Ectodermal cell (in vitro differentiated cells): ENCODE data around the gene SLIT1.
A peak's percentile ranks its signal among the peaks of the same experiment; 100 is the strongest.

Experiments used
- H3K27ac ChIP-seq: 2 replicates; pipeline ENCODE4 v1.7.0; 2013; ENCODE audit warnings: mild to moderate bottlenecking, low read depth, low read length; ENCODE audit not compliant: insufficient read depth, poor library complexity, severe bottlenecking
- H3K27me3 ChIP-seq: 2 replicates; pipeline ENCODE4 v1.7.0; 2013; ENCODE audit warnings: mild to moderate bottlenecking, low read length; ENCODE audit not compliant: insufficient read depth, control insufficient read depth, poor library complexity, severe bottlenecking
- H3K36me3 ChIP-seq: one replicate; pipeline ENCODE4 v1.7.0; 2013; ENCODE audit warnings: low read length; ENCODE audit not compliant: control insufficient read depth, insufficient read depth
- H3K4me1 ChIP-seq: one replicate; pipeline ENCODE4 v1.7.0; 2013; ENCODE audit warnings: low read length; ENCODE audit not compliant: control insufficient read depth, insufficient read depth
- H3K4me3 ChIP-seq: 2 replicates; pipeline ENCODE4 v1.7.0; 2013; ENCODE audit warnings: low read depth, low read length, control low read depth; ENCODE audit not compliant: insufficient read depth
- H3K9me3 ChIP-seq: 2 replicates; pipeline ENCODE4 v1.7.0; 2013; ENCODE audit warnings: mild to moderate bottlenecking, low read length, moderate library complexity; ENCODE audit not compliant: control insufficient read depth
- WGBS, 2 experiments: methylation state at CpG; one replicate each; pipeline ENCODE4 v1.1.7; 2013; ENCODE audit warnings: missing lambda C conversion rate in 2 of 2; 5-methylcytosine and 5-hydroxymethylcytosine counted together

The SLIT1 gene

GRCh38 chr10:97184971-97185325, 811 bp downstream of the SLIT1 start:
- H3K36me3 ChIP-seq = no peaks in the 10 kb centered on the region
- peaks cover 86% of the 10 kb centered on the region for H3K27me3 ChIP-seq
- peaks cover 27% of the 10 kb centered on the region for H3K4me1 ChIP-seq
- 12 to 16% methylated on average over 17 of the region's 17 CpGs for WGBS, 2 experiments
- H3K4me3 ChIP-seq = peak overlapping the region; percentile 46
- no peak overlapping the region for H3K27ac ChIP-seq
- H3K9me3 ChIP-seq = no peaks in the 10 kb centered on the region

GRCh38 chr10:97183314-97183713, 2.4 kb downstream of the SLIT1 start:
- H3K27ac ChIP-seq = no peak overlapping the region
- no peaks in the 10 kb centered on the region for H3K9me3 ChIP-seq
- H3K4me3 ChIP-seq = no peak overlapping the region
- WGBS, 2 experiments = 92 to 94% methylated on average over 3 of the region's 3 CpGs
- H3K36me3 ChIP-seq = no peaks in the 10 kb centered on the region
- peaks cover 28% of the 10 kb centered on the region for H3K4me1 ChIP-seq
- H3K27me3 ChIP-seq = peaks cover 81% of the 10 kb centered on the region

- H3K27me3 ChIP-seq = peaks cover 73% of the 10 kb centered on the region
- no peaks in the 10 kb centered on the region for H3K9me3 ChIP-seq
- WGBS, 2 experiments = 91 to 92% methylated on average over 10 of the region's 10 CpGs
- H3K4me3 ChIP-seq = no peak overlapping the region
- H3K36me3 ChIP-seq = no peaks in the 10 kb centered on the region
- no peak overlapping the region for H3K27ac ChIP-seq
- peaks cover 28% of the 10 kb centered on the region for H3K4me1 ChIP-seq
Measured at GRCh38 chr10:97182288-97182990, 3.3 kb downstream of the SLIT1 start.

GRCh38 chr10:97180986-97181385, 4.8 kb downstream of the SLIT1 start:
- Histone ChIP-seq H3K4me3 (no peak overlapping the region), H3K9me3 (no peaks in the 10 kb centered on the region), H3K27me3 (peaks cover 66% of the 10 kb centered on the region), H3K36me3 (no peaks in the 10 kb centered on the region), H3K27ac (no peak overlapping the region), H3K4me1 (peaks cover 25% of the 10 kb centered on the region)
- 92 to 93% methylated on average over 10 of the region's 10 CpGs for WGBS, 2 experiments

GRCh38 chr10:97180363-97180755, 5.4 kb downstream of the SLIT1 start:
- WGBS, 2 experiments = 79 to 88% methylated on average over 8 of the region's 8 CpGs
- H3K4me1 ChIP-seq = peaks cover 25% of the 10 kb centered on the region
- no peak overlapping the region for H3K27ac ChIP-seq
- H3K27me3 ChIP-seq = peaks cover 60% of the 10 kb centered on the region
- no peaks in the 10 kb centered on the region for H3K9me3 ChIP-seq
- no peaks in the 10 kb centered on the region for H3K36me3 ChIP-seq
- H3K4me3 ChIP-seq = no peak overlapping the region

DNA sequence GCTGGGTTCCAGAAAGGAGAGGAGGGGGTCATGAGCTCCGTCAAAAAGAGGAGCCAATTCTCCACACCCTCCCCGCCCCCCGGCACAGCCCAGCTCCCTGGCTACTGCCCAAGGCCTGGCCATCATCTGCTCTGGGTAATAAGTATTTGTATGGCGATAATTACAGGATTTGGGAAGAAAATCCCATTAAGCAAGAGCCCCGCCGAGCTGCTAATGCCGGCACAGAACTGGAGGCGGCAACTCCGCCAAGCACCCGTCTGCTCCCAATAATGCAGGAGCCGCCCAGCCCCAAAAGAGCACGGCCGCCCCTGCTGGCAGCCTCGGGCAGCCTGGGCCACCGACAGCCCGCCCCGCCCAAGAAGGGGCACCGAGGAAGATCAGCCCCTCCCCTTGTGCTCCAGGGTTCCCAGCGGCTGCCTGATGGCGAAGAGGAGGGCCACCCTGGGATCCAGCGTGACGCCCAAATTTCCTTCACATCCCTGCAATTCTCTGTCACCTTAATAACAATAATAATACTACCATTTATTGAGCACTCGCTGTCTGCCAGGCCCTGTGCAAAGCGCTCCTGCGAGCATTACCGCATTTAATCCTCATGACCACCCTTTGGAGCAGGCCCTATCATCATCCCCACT, 5.9 kb downstream of the SLIT1 start:
- H3K27me3 ChIP-seq = peaks cover 55% of the 10 kb centered on the region
- H3K4me3 ChIP-seq = no peak overlapping the region
- no peaks in the 10 kb centered on the region for H3K9me3 ChIP-seq
- no peaks in the 10 kb centered on the region for H3K36me3 ChIP-seq
- WGBS, 2 experiments = 15 to 16% methylated on average over 24 to 25 of the region's 26 CpGs
- peaks cover 19% of the 10 kb centered on the region for H3K4me1 ChIP-seq
- H3K27ac ChIP-seq = no peak overlapping the region

DNA sequence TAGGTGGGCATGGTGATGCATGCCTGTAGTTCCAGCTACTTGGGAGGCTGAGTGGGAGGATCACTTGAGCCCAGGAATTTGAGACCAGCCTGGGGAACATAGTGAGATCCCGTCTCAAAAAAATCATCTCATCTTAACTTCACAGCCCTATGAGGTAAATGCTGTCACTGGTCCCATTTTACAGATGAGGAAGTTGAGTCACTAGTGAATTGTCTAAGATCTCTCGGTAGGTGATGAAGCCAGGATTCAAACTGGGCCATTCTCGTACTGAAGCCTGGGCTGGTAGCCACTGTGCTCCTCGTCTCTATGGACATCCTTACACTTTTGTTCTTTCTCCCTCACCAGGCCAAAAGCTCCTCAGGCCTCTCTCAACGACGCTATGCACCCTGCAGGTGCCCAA, 6.4 kb downstream of the SLIT1 start:
- no peak overlapping the region for H3K4me3 ChIP-seq
- H3K9me3 ChIP-seq = no peaks in the 10 kb centered on the region
- no peaks in the 10 kb centered on the region for H3K36me3 ChIP-seq
- peaks cover 14% of the 10 kb centered on the region for H3K4me1 ChIP-seq
- WGBS, 2 experiments = 30 to 35% methylated on average over 6 of the region's 6 CpGs
- H3K27ac ChIP-seq = no peak overlapping the region
- H3K27me3 ChIP-seq = peaks cover 49% of the 10 kb centered on the region

- H3K36me3 ChIP-seq = no peaks in the 10 kb centered on the region
- peaks cover 8% of the 10 kb centered on the region for H3K4me1 ChIP-seq
- no peaks in the 10 kb centered on the region for H3K9me3 ChIP-seq
- WGBS, 2 experiments = 92 to 95% methylated on average over 5 of the region's 5 CpGs
- no peak overlapping the region for H3K27ac ChIP-seq
- H3K4me3 ChIP-seq = no peak overlapping the region
- peaks cover 37% of the 10 kb centered on the region for H3K27me3 ChIP-seq
Measured at GRCh38 chr10:97178074-97178473, 7.7 kb downstream of the SLIT1 start.

DNA sequence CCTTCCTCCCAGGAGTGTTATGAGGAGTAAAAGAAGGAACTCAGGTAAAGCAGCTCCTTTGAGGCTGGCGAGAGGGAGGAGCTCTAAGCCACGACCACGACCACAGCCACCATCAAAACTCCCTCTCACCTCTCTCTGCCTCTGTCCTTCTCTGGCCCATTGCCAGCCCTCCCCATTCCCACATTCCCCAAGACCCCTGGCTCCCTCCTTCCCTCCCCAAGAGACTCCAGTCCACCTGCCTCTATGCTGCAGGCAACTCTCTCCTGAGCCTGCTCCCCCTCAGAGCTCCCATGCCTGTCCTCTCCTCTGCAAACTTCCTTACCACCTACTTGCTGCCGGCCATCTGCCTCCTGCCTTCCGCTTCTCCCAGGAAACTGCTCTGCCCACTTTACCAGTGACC, 9.5 kb downstream of the SLIT1 start:
- H3K27ac ChIP-seq = no peak overlapping the region
- H3K27me3 ChIP-seq = peaks cover 20% of the 10 kb centered on the region
- H3K36me3 ChIP-seq = no peaks in the 10 kb centered on the region
- 84 to 86% methylated on average over 5 of the region's 5 CpGs for WGBS, 2 experiments
- no peak overlapping the region for H3K4me3 ChIP-seq
- H3K9me3 ChIP-seq = no peaks in the 10 kb centered on the region
- H3K4me1 ChIP-seq = peaks cover 8% of the 10 kb centered on the region

- WGBS, 2 experiments = 95 to 97% methylated on average over 4 of the region's 4 CpGs
- peaks cover 12% of the 10 kb centered on the region for H3K4me1 ChIP-seq
- H3K4me3 ChIP-seq = no peak overlapping the region
- no peaks in the 10 kb centered on the region for H3K36me3 ChIP-seq
- peaks cover 14% of the 10 kb centered on the region for H3K27me3 ChIP-seq
- H3K27ac ChIP-seq = no peak overlapping the region
- no peaks in the 10 kb centered on the region for H3K9me3 ChIP-seq
Measured at GRCh38 chr10:97175586-97175985, 10.2 kb downstream of the SLIT1 start.
